SU-DHL-6 (cell line): ENCODE data around the gene PTPRN2.

ENCODE experiments used
- CTCF ChIP-seq: fragments of 200-600 bp; sonication (generic); IDR thresholded peaks from one replicate; pipeline ENCODE4 v1.5.1; 2017; ENCODE audit warnings: antibody characterized with exemption, mild to moderate bottlenecking, low read length, moderate library complexity; ENCODE audit not compliant: insufficient read depth, poor library complexity, severe bottlenecking
- EZH2phosphoT487 ChIP-seq: fragments of 200-600 bp; sonication (generic), shearing (Covaris generic); conservative IDR thresholded peaks from 2 replicates; pipeline ENCODE4 v1.6.1; 2018; ENCODE audit warnings: mild to moderate bottlenecking, antibody characterized with exemption, low read length, moderate library complexity, mixed read lengths

GRCh38 chr7:158109364-158110033, 478.1 kb downstream of the PTPRN2 start:
- TF ChIP-seq CTCF (no peak), EZH2phosphoT487 (no peak)
